Esophagus squamous epithelium (tissue), 4 donors: ENCODE data around the gene POC1A.

Experiments
- CTCF ChIP-seq, 6 experiments: fragments of 450-650 bp in 4 of 6; fragments of 200-600 bp in 2 of 6; sonication (generic) in 2 of 6; IDR thresholded peaks; one replicate each; pipeline ENCODE4 v1.5.1; 2016 to 2019; ENCODE audit warnings: antibody characterized with exemption in 6 of 6, mild to moderate bottlenecking in 4 of 6, moderate library complexity in 4 of 6
- POLR2A ChIP-seq, 4 donors: fragments of 450-650 bp; IDR thresholded peaks; one replicate each; pipeline ENCODE4 v1.6.1; 2017; ENCODE audit warnings: antibody characterized with exemption in 4 of 4, mild to moderate bottlenecking in 4 of 4, moderate library complexity in 3 of 4

GRCh38 chr3:52030714-52031310, 123.4 kb downstream of the POC1A start:
- TF ChIP-seq CTCF (IDR thresholded peaks at IDR 0.05) (no peak), POLR2A (IDR thresholded peaks at IDR 0.05) (no peak)
